A673 (cell line): Measurements from ENCODE around the gene PLEK2. TPM values are rescaled to one million over a fixed set of nuclear protein-coding genes. Genes with fewer than 3 reads are reported as not detected.

Experiments used
- BruUV-seq: library from RNA; stranded (reverse); fragments of 400-500 nt; replicated peaks from 2 replicates; lab custom pipeline; 2021; lab: Mats Ljungman, UMichigan
- CTCF ChIA-PET: fragments of 300-600 bp; sonication (Branson Sonifier 250); formaldehyde crosslinking; loops from one replicate; lab custom pipeline; 2022; ENCODE audit warnings: antibody characterized with exemption; lab: Charles Lee
- POLR2A ChIA-PET: fragments of 300-600 bp; sonication (Branson Sonifier 250); formaldehyde crosslinking; loops from one replicate; lab custom pipeline; 2022; ENCODE audit warnings: antibody characterized with exemption; ENCODE audit not compliant: low non-redundant PET; lab: Charles Lee
- DNase-seq: peaks from one replicate; pipeline ENCODE4 v3.0.0-alpha.2; 2015; ENCODE audit warnings: low spot score
- H3K27ac ChIP-seq: fragments of 200-600 bp; sonication (generic); 2 replicates; pipeline ENCODE4 v1.5.1; 2016; ENCODE audit warnings: mixed run types, low read depth, mild to moderate bottlenecking, mixed read lengths, antibody characterized with exemption, low read length; ENCODE audit not compliant: poor library complexity, severe bottlenecking
- H3K27me3 ChIP-seq: fragments of 200-600 bp; sonication (generic); replicated peaks from 2 replicates; pipeline ENCODE4 v1.6.1; 2017; ENCODE audit warnings: mixed run types, low read depth, mild to moderate bottlenecking, mixed read lengths, antibody characterized with exemption, low read length; ENCODE audit not compliant: insufficient read depth, poor library complexity
- H3K36me3 ChIP-seq: fragments of 200-600 bp; sonication (generic); 2 replicates; pipeline ENCODE4 v1.6.1; 2016; ENCODE audit warnings: mixed run types, mild to moderate bottlenecking, mixed read lengths, antibody characterized with exemption, low read length; ENCODE audit not compliant: insufficient read depth, poor library complexity, severe bottlenecking
- H3K4me1 ChIP-seq: fragments of 200-600 bp; sonication (generic); 2 replicates; pipeline ENCODE4 v1.6.1; 2017; ENCODE audit warnings: mixed run types, mild to moderate bottlenecking, mixed read lengths, antibody characterized with exemption, low read length; ENCODE audit not compliant: insufficient read depth, poor library complexity, severe bottlenecking
- H3K4me3 ChIP-seq: fragments of 200-600 bp; sonication (generic); 2 replicates; pipeline ENCODE4 v1.5.1; 2016; ENCODE audit warnings: low read depth, mixed run types, mild to moderate bottlenecking, mixed read lengths, low read length; ENCODE audit not compliant: poor library complexity, severe bottlenecking
- H3K9me3 ChIP-seq: fragments of 200-600 bp; sonication (generic); 2 replicates; pipeline ENCODE4 v1.6.1; 2016; ENCODE audit warnings: mixed run types, low read depth, mild to moderate bottlenecking, mixed read lengths, antibody characterized with exemption, low read length; ENCODE audit not compliant: poor library complexity, severe bottlenecking
- CTCF ChIP-seq: fragments of 300-800, 200-600 bp; sonication (generic); conservative IDR thresholded peaks from 2 replicates; pipeline ENCODE4 v1.5.1; 2017; ENCODE audit warnings: low read depth, mild to moderate bottlenecking, antibody characterized with exemption, low read length, moderate library complexity, mixed read lengths
- EZH2 ChIP-seq: fragments of 200-600 bp; sonication (generic); IDR thresholded peaks from 2 replicates; pipeline ENCODE4 v1.6.1; 2017; ENCODE audit warnings: borderline replicate concordance, low read depth, mild to moderate bottlenecking, mixed read lengths, antibody characterized with exemption, low read length; ENCODE audit not compliant: poor library complexity, severe bottlenecking
- intact Hi-C: fragments of 100-400 bp; cut with micrococcal nuclease; formaldehyde crosslinking; loops from one replicate; pipeline ENCODE4 v1.10.0; 2022; ENCODE audit not compliant: unreplicated experiment
- total RNA-seq: library from RNA; stranded (reverse); gene quantifications from 2 replicates; pipeline ENCODE4 v1.2.3, GENCODE V29; 2021

Gene PLEK2
- total RNA-seq, 1 experiment from 2014 or later: 6.8 TPM

DNA sequence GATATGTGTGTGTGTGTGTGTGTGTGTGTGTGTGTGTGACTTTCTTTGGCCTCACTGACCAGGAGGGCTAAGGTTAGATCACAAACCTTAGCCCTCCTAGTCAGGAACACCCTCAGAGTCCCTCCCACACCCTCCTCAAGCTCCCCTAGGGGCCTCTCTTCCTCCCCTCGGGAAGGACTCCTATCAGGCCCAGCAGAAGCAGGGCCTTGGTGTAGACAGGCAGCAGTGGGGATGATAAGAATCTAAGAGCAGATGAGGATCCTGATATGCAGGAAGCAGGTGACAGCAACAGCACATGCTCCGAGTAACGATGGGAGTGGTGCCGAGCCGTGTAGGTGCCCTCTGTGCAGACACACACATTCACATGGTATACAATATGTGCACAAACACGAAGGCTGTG lies 20.7 kb downstream of the PLEK2 start:
- TF ChIP-seq EZH2 (no peak), CTCF (no peak)
- H3K36me3 ChIP-seq: peaks cover 7% of the 10 kb centered on the region
- POLR2A ChIA-PET: no interaction called here
- intact Hi-C loops: no loop called here
- BruUV-seq: no TSS peak
- H3K27ac ChIP-seq: no peak overlapping the region
- H3K4me1 ChIP-seq: no peaks in the 10 kb centered on the region
- no peak overlapping the region for H3K4me3 ChIP-seq
- CTCF ChIA-PET: no interaction called here
- DNase-seq: no peak
- H3K9me3 ChIP-seq: no peaks in the 10 kb centered on the region
- no peaks in the 10 kb centered on the region for H3K27me3 ChIP-seq

DNA sequence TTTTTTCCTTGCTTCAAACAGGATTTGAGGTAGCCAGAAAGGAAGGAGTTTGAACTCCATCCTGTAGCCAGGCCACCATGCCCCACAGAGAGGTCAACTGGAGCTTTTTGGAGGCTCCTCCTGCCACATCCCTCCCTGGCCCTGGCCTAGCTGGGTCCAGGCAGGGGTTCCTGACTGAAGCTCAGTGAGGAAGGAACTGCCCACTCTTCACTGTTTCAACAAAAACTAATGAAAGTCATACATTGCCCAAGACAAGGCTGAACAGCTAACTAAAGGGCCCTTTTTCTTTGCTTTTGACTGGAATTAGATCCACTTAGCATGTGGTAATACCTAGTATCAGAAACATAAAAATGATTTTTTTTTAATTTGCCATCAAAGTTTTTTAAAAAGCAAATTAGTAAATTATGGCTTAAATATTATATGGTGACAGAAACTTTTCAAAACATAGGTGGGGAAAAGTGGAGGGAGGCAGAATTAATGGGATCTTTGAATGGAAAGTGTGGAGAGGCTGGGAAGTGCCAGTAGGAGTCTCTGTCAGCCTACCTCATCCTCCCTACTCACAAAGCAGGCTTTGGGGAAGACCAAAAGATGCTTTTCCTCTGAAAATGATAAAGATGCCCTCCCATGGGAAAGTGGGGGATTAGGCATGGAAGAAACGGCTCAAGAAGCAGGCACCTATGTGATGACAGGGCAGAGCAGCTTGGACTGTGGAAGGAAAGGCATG lies 22.0 kb downstream of the PLEK2 start:
- no peak for DNase-seq
- no peaks in the 10 kb centered on the region for H3K27me3 ChIP-seq
- H3K36me3 ChIP-seq: peaks cover 20% of the 10 kb centered on the region
- no peak overlapping the region for H3K4me3 ChIP-seq
- no peaks in the 10 kb centered on the region for H3K4me1 ChIP-seq
- BruUV-seq: no TSS peak
- TF ChIP-seq CTCF (no peak), EZH2 (no peak)
- no peaks in the 10 kb centered on the region for H3K9me3 ChIP-seq
- POLR2A ChIA-PET: interaction anchor here (0.7 kb wide), 1 partner anchor 8 kb away, joined by 3 read pairs; no protein-coding TSS in a partner anchor
- CTCF ChIA-PET: no interaction called here
- no peak overlapping the region for H3K27ac ChIP-seq
- intact Hi-C loops: no loop called here

- POLR2A ChIA-PET: interaction anchor here (0.7 kb wide), 1 partner anchor 9 kb away, joined by 3 read pairs; no protein-coding TSS in a partner anchor
- H3K4me3 ChIP-seq: no peak overlapping the region
- no TSS peak for BruUV-seq
Measured at GRCh38 chr14:67389275-67389674, 22.7 kb downstream of the PLEK2 start.

More at GRCh38 chr14:67389275-67389674, 22.7 kb downstream of the PLEK2 start:
- CTCF ChIA-PET: no interaction called here
- no peaks in the 10 kb centered on the region for H3K9me3 ChIP-seq
- no peak for TF ChIP-seq CTCF
- TF ChIP-seq EZH2: no peak
- H3K4me1 ChIP-seq: no peaks in the 10 kb centered on the region
- no peak for DNase-seq
- intact Hi-C loops: no loop called here
- H3K36me3 ChIP-seq: peaks cover 27% of the 10 kb centered on the region
- H3K27ac ChIP-seq: no peak overlapping the region
- no peaks in the 10 kb centered on the region for H3K27me3 ChIP-seq
